Activated T-cell treated with anti-CD3 and anti-CD28 coated beads, Interleukin-2, amount 50 U/mL, for 24 hours (primary cell): ENCODE results near the gene NCF4.

Experiments
- DNase-seq: peaks from one replicate; pipeline ENCODE4 v3.0.0-alpha.2; 2020
- H3K27ac Mint-ChIP-seq: 2 replicates; pipeline ENCODE4 v1.8.0; 2020; ENCODE audit warnings: mild to moderate bottlenecking, mixed read lengths
- H3K27me3 Mint-ChIP-seq: 2 replicates; pipeline ENCODE4 v1.8.0; 2020; ENCODE audit warnings: mixed read lengths
- H3K36me3 Mint-ChIP-seq: 2 replicates; pipeline ENCODE4 v1.8.0; 2020; ENCODE audit warnings: low read depth, mixed read lengths
- H3K4me1 Mint-ChIP-seq: 2 replicates; pipeline ENCODE4 v1.8.0; 2020; ENCODE audit warnings: low read depth, mixed read lengths
- H3K4me3 Mint-ChIP-seq: 2 replicates; pipeline ENCODE4 v1.8.0; 2020; ENCODE audit warnings: mild to moderate bottlenecking, moderate library complexity, mixed read lengths
- H3K9me3 Mint-ChIP-seq: 2 replicates; pipeline ENCODE4 v1.8.0; 2020; ENCODE audit warnings: mixed read lengths

Gene NCF4

DNA sequence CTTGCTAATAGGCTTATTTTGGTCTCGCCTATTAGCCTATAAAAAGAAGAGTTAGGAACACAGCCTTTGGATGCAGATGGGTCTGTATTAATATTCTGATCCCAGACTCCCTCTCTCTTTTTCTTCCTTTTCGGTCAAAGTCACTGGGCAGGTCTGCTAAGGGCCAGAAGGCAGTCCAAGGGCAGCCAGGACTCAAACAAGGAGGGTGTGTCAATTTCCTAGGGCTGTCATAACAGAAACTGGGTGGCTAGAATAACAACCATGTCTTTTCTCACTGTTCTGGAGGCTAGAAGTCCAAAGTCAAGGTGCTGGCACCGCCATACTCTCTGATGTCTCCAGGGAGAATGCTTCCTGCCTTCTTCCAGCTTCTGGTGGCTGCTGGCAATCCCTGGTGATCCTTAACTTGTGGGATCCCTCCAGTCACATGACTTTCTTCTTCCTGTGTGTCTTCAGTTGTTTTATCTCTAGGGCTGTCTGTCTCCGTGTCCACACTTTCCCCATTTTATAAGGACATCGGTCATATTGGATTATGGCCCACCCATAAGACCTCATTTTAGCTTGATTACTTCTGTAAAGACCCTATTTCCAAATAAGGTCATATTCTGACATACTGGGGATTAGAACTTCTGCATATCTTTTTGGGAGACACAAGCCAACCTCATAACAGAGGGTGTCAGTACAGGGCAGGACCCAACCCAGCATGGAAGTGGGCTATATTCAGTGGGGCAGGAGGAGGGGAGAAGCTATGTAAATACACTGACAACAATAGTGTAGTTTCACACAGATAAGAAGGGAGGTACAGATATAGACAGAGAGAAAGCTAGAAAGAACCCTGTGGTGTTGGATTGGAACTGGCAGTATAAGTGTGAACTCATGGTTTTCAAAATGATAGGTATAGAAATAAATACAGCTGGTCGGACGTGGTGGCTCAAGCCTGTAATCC is 46.7 kb downstream of the NCF4 start:
- no peaks in the 10 kb centered on the region for H3K9me3 Mint-ChIP-seq
- no peaks in the 10 kb centered on the region for H3K4me1 Mint-ChIP-seq
- no peak for DNase-seq
- no peaks in the 10 kb centered on the region for H3K36me3 Mint-ChIP-seq
- no peak overlapping the region for H3K4me3 Mint-ChIP-seq
- peaks cover 40% of the 10 kb centered on the region for H3K27me3 Mint-ChIP-seq
- H3K27ac Mint-ChIP-seq, result no peak overlapping the region

DNA sequence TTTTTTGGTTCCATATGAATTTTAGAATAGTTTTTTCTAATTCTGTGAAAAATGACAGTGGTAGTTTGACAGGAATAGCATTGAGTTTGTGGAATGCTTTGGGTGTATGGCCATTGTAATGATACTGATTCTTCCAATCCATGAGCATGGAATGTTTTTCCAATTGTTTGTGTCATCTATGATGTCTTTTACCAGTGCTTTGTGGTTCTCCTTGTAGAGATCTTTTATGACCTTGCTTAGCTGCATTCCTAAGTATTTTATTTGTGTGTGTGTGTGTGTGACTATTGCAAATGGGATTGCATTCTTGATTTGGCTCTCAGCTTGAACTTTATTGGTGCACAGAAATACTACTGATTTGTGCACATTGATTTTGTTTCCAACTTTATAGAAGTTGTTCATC is 49.7 kb downstream of the NCF4 start:
- H3K27me3 Mint-ChIP-seq, result peaks cover 29% of the 10 kb centered on the region
- H3K27ac Mint-ChIP-seq, result no peak overlapping the region
- no peak for DNase-seq
- H3K4me3 Mint-ChIP-seq, result no peak overlapping the region
- no peaks in the 10 kb centered on the region for H3K4me1 Mint-ChIP-seq
- H3K9me3 Mint-ChIP-seq, result no peaks in the 10 kb centered on the region
- H3K36me3 Mint-ChIP-seq, result no peaks in the 10 kb centered on the region

DNA sequence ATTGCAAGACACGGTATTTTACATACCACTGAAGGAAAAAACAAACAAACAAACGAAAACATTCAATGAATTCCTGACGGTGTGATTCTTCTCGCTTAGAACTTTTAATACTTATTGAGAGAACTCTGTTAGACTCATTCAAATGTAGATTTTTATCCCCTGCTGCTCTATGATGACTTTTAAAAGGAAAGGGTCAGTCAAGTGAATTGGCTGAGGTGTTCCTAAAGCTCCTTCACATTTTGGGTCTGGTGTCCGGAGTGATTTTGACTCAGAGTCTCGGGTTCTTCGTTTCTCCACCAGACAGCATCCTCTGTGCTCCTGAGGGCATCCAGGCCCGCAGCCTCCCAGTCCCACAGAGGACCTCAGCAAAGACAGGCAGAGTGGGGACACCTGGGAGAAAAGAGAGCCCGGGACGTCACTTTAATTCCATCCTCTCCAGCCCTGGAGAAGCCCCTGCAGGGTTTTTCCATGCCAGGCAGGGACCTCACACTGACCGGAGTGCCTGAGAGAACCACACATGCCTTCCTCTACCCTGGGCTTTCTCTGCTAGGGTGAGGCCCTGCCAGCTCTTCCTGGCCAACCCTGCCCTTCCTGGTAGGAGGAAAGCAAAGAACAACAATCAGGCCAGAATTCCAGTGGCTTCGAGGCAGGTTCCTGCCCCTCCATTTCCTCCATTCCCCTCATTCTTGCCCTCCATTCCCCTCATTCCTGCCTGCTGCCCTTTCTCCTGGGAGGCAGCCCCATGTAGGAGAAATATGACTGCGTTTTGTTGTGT is 51.3 kb downstream of the NCF4 start:
- no peaks in the 10 kb centered on the region for H3K36me3 Mint-ChIP-seq
- H3K4me3 Mint-ChIP-seq, result no peak overlapping the region
- H3K4me1 Mint-ChIP-seq, result no peaks in the 10 kb centered on the region
- peaks cover 28% of the 10 kb centered on the region for H3K27me3 Mint-ChIP-seq
- no peaks in the 10 kb centered on the region for H3K9me3 Mint-ChIP-seq
- DNase-seq, result no peak
- no peak overlapping the region for H3K27ac Mint-ChIP-seq

DNA sequence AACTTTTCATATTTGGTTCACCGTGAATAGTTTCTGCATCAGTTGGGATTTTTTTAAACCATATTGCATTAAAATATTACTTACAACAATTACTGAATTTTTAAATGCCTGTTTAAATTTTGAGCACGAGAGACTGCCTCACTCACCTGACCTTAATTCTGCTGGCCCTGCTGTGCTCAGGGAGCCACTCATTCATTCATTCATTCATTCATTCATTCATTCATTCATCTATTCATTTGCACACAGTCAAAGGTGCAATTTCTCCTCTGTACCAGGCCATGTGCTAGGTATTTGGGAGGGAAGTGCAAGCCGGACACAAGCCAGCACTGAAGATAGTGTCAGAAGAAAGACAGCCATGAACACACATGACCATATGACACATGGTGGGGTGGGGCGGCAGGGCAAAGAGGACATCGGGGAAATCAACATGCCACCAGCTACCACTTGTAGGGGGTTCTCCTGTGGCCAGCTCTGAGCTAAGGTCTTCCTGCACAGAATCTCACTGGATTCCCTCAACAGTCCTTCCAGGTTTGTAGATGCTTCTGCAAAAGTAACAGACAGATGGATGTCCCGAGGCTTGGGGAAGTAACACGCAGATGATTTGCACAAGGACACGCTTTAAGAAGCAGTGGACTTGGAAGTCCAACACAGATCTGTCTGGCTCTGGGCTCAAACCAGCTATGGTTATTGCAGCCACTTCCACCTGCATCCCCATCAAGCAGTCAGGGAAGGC is 52.1 kb downstream of the NCF4 start:
- H3K36me3 Mint-ChIP-seq, result no peaks in the 10 kb centered on the region
- peaks cover 29% of the 10 kb centered on the region for H3K27me3 Mint-ChIP-seq
- H3K9me3 Mint-ChIP-seq, result no peaks in the 10 kb centered on the region
- no peak for DNase-seq
- no peaks in the 10 kb centered on the region for H3K4me1 Mint-ChIP-seq
- H3K27ac Mint-ChIP-seq, result no peak overlapping the region
- no peak overlapping the region for H3K4me3 Mint-ChIP-seq

DNA sequence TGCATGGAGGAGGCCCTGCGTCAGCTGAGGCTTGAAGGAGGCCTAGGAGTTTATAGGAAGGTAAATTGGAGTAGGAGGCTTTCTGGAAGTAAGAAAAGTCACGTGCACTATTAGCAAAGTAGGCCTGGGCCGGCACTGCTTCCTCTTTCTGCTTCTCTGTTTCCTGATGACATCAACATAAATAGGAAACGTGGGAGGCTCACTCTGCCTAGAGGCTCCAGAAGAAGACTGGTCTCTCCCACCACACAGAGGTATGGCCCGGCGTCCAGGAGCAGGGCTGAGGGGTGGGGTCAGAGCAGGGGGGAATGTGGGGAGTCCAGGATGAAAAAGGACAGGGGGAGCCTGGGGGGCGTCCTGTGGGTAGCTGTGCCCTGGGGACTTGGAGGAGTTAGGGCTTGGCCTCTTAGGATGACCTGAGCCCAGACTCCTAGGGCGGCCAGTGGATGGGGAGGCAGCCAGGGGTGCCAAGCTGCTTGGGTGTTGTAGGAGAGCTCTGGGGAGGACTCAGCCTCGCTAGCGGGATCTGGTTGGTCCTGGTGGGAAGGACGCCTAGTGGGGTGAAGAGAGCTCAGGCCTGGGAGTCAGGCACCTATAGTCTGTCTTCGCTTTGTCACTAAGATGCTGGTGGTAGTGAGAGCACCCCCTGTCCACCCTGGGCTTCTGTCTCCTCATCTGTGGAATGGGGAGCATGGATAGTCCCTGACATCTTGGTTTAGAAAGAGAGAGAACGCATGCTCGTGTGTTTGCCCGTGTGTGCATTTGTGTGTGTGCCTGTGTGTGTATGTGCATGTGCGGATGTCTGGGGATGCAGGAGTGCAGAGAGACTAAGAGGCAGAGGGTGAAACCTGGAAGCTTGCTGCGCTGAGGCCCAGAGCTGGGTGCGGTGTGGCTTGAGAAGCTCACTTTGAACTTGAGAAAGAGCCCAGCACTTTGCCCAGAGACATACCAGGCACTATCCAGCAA is 52.9 kb downstream of the NCF4 start, which contains the start of gene CSF2RB:
CSF2RB (plus strand) TSS at position 202 of the 963 bp plus-strand sequence. CDS start 8,580 bp downstream, outside the sequence.
- H3K36me3 Mint-ChIP-seq, result no peaks in the 10 kb centered on the region
- H3K4me1 Mint-ChIP-seq, result no peaks in the 10 kb centered on the region
- H3K4me3 Mint-ChIP-seq, result peak within 1 kb of the TSS; percentile 8
- no peaks in the 10 kb centered on the region for H3K9me3 Mint-ChIP-seq
- H3K27me3 Mint-ChIP-seq, result peaks cover 24% of the 10 kb centered on the region
- no peak for DNase-seq
- H3K27ac Mint-ChIP-seq, result no peak within 1 kb of the TSS

DNA sequence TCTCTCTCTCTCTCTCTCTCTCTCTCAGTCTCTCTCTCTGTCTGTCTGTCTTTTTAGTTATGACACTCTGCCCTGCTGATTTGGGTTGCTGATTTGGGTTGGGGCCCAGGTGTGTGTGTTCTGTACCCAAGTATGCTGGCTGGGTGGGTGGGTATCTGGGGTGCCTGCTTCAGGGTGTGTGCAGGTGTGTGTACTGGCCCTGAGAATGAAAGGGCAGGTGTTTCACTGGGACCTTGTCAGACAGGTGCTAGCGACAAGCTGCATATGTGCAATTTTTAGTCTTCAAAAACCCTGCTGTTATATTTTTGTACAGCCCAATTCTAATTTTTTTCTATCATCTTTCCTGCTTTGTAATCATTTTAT is 53.6 kb downstream of the NCF4 start:
- Mint-ChIP-seq H3K4me1 (no peaks in the 10 kb centered on the region), H3K9me3 (no peaks in the 10 kb centered on the region), H3K27me3 (peaks cover 20% of the 10 kb centered on the region), H3K4me3 (no peak overlapping the region), H3K27ac (no peak overlapping the region), H3K36me3 (no peaks in the 10 kb centered on the region)
- no peak for DNase-seq

DNA sequence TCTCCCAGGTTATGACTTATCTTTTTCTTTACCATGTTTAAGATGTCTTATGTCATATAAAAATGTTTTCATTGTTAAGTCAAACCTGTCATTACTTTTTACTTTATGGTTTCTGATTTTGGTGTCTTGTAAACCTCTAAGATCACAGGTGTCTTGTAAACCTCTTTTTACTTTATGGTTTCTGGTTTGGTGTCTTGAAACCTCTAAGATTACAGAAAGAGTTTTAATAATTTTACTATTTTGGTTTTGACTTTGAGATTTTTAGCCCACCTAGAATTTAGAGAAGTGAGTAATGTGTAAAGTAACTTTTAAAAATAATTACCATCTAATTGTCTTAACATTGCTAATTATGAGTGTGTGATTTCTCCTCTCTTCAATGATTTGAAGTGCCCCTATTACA is 55.2 kb downstream of the NCF4 start:
- H3K9me3 Mint-ChIP-seq, result no peaks in the 10 kb centered on the region
- no peak for DNase-seq
- no peaks in the 10 kb centered on the region for H3K36me3 Mint-ChIP-seq
- no peak overlapping the region for H3K4me3 Mint-ChIP-seq
- peaks cover 22% of the 10 kb centered on the region for H3K27me3 Mint-ChIP-seq
- no peak overlapping the region for H3K27ac Mint-ChIP-seq
- H3K4me1 Mint-ChIP-seq, result no peaks in the 10 kb centered on the region

DNA sequence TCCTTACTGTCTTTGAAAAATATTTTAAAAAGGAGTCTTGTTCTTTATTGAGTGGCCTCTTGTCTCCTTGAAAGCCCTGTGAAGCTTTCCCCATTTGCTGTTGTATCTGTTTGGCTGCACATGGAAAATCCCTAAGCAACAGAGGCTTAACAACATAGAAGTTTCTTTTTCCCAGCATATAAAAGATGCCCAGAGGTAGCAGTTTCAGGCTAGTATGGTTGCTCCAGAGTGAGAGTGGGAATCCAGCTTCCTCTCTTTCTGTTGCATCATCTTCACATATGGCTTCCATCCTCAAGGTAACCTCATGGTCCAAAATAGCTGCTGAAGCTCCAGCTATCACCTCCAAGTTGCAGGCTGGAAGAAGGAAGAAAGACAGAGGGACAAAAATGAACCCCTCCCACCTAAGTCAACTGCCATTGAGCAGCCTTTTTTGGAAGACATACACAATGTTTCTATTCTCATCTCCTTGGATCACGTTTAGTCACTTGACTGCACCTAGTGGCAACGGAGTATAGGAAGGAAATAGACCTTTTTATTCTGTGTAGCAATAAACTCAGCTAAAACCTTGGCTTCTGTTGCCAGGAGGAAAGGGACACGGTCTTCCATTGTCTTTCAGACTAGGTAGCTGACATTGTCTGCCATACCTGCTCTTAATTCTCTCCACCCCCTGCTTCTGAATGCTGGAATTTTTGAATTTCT is 57.9 kb downstream of the NCF4 start:
- no peaks in the 10 kb centered on the region for H3K9me3 Mint-ChIP-seq
- no peak overlapping the region for H3K27ac Mint-ChIP-seq
- no peaks in the 10 kb centered on the region for H3K4me1 Mint-ChIP-seq
- H3K4me3 Mint-ChIP-seq, result no peak overlapping the region
- H3K36me3 Mint-ChIP-seq, result no peaks in the 10 kb centered on the region
- H3K27me3 Mint-ChIP-seq, result peaks cover 16% of the 10 kb centered on the region
- DNase-seq, result no peak

DNA sequence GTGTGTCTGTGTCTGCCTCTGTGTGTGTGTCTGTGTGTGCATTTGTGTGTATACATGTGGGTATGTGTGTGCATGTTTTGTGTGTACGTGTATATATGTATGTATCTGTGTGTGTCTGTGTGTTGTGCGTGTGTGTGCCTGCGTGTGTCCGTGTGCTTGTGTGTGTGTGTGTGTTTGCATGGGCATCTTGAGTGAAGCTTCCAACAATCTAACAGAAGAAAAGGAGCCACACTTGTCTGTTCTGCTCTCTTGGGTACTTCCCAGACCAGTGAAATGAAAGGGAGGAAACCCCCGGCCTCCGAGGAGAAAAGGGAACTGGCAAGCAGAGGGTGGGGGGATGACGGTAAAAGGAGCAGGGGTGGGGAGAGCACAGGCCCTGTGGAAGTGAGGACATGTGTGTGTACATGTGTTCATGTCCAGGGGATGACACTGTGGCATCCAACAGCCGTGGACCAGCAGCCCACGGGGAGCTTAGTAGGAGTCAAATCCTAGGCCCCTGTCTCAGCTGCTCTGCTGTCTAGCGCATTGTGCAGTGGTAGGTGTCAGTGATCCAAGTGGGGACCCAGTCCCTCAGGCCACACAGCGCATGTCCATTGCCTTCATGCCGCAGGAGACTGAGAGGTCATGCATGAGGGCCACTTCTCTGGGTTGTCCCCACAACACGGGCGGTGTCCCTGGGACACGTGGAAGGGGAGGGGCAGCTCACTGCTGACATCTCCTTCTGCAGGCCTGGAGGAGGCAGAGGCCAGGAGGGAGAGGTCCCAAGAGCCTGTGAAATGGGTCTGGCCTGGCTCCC is 60.7 kb downstream of the NCF4 start:
- H3K27ac Mint-ChIP-seq, result no peak overlapping the region
- peaks cover 30% of the 10 kb centered on the region for H3K27me3 Mint-ChIP-seq
- no peak overlapping the region for H3K4me3 Mint-ChIP-seq
- no peaks in the 10 kb centered on the region for H3K9me3 Mint-ChIP-seq
- H3K36me3 Mint-ChIP-seq, result no peaks in the 10 kb centered on the region
- no peak for DNase-seq
- H3K4me1 Mint-ChIP-seq, result no peaks in the 10 kb centered on the region

DNA sequence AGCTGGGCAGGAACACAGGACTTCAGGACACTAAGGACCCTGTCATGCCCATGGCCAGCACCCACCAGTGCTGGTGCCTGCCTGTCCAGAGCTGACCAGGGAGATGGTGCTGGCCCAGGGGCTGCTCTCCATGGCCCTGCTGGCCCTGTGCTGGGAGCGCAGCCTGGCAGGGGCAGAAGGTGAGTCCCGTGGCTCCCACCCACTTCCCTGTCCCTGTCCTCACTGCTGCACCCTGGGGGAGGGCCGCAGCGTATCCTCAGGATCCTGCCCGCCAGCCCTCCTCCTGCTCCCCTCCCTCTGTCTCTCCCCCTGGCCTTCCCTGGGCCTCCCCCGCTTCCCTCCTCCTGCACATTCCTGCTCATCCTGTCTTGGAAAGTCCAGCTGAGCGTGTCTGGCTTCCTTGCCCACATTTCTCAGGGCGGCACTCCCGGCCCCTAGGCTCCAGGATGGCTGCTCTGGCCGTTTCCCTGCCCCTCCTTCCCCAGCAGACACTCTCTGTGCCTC is 61.4 kb downstream of the NCF4 start:
- Mint-ChIP-seq H3K27me3 (peaks cover 31% of the 10 kb centered on the region), H3K36me3 (no peaks in the 10 kb centered on the region), H3K4me3 (no peak overlapping the region)

DNA sequence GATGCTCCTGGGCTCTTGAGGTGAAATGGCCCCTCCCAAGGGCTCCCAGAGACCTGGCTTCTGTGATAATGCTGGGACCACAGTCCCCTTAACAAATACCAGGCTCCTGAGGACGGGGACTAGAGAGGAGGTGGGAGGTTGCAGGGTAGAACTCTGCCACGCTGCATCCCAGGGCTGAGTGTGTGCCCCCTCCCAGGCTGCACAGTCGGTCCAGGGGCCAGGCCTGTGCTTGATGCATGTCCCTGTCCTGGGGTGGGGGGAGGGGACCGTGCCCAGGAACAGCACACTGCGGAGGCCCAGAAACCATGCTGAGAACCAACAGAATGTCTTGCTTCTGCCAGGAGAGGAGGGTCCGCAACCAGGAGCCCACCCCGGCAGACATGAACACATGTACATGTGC is 61.9 kb downstream of the NCF4 start:
- Mint-ChIP-seq H3K27me3 (peaks cover 33% of the 10 kb centered on the region), H3K4me3 (no peak overlapping the region), H3K4me1 (no peaks in the 10 kb centered on the region), H3K9me3 (no peaks in the 10 kb centered on the region), H3K36me3 (no peaks in the 10 kb centered on the region), H3K27ac (no peak overlapping the region)
- no peak for DNase-seq

More for the DNA sequence above, 61.4 kb downstream of the NCF4 start:
- H3K9me3 Mint-ChIP-seq, result no peaks in the 10 kb centered on the region
- no peak overlapping the region for H3K27ac Mint-ChIP-seq
- no peaks in the 10 kb centered on the region for H3K4me1 Mint-ChIP-seq
- DNase-seq, result no peak

DNA sequence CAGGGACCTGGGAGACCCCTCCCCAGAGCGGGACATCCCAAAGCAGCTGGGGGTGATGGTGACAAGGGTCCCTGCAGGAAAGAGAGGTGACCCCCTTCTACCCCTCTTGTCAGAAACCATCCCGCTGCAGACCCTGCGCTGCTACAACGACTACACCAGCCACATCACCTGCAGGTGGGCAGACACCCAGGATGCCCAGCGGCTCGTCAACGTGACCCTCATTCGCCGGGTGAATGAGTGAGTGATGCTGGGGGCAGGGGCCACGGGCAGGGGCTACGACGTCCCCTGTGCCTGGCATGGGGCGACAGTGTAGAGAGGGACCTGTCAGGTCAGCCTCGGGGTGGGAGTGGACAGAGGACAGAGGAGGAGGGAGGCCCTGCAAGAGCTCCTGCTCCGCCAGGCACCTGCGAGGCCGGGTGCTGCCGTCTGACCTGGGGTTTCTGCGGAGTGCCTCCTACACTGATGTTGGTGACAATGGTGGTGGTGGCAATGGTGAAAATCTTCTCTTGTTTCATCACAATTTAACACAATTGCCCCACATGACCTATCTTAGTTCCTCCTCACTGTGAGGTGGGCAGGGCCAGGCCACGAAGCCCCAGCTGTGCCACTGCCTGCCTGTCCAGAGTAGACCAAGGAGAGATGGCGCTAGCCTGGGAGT is 62.5 kb downstream of the NCF4 start:
- no peaks in the 10 kb centered on the region for H3K36me3 Mint-ChIP-seq
- DNase-seq, result no peak
- no peaks in the 10 kb centered on the region for H3K9me3 Mint-ChIP-seq
- H3K27me3 Mint-ChIP-seq, result peaks cover 36% of the 10 kb centered on the region
- no peak overlapping the region for H3K4me3 Mint-ChIP-seq
- no peak overlapping the region for H3K27ac Mint-ChIP-seq
- no peaks in the 10 kb centered on the region for H3K4me1 Mint-ChIP-seq
